Epithelial cell of esophagus (primary cell): ENCODE measurements around the gene R3HDM2.

ENCODE experiments used
- DNase-seq: peaks from one replicate; pipeline ENCODE4 v3.0.0; 2010; ENCODE audit warnings: low read depth
- H3K4me3 ChIP-seq: 2 replicates; pipeline ENCODE4 v1.5.1; 2011; ENCODE audit warnings: mild to moderate bottlenecking, low read length, control low read depth
- CTCF ChIP-seq: IDR thresholded peaks from 2 replicates; pipeline ENCODE4 v1.5.1; 2011; ENCODE audit warnings: low read depth, mild to moderate bottlenecking, low read length, control low read depth, inconsistent platforms; ENCODE audit not compliant: insufficient read depth; ENCODE audit errors: missing control alignments

Gene R3HDM2

GRCh38 chr12:57377103-57377840, 53.6 kb downstream of the R3HDM2 start:
- no peak overlapping the region for H3K4me3 ChIP-seq
- peak; percentile 54 for DNase-seq
- no peak for TF ChIP-seq CTCF

GRCh38 chr12:57372233-57372632, 58.6 kb downstream of the R3HDM2 start:
- no peak overlapping the region for H3K4me3 ChIP-seq
- no peak for DNase-seq
- no peak for TF ChIP-seq CTCF

GRCh38 chr12:57370696-57371095, 60.1 kb downstream of the R3HDM2 start:
- TF ChIP-seq CTCF, result no peak
- DNase-seq, result no peak
- H3K4me3 ChIP-seq, result no peak overlapping the region

GRCh38 chr12:57370072-57370471, 60.8 kb downstream of the R3HDM2 start:
- TF ChIP-seq CTCF, result no peak
- H3K4me3 ChIP-seq, result no peak overlapping the region
- no peak for DNase-seq

GRCh38 chr12:57369202-57369601, 61.6 kb downstream of the R3HDM2 start:
- no peak for DNase-seq
- no peak overlapping the region for H3K4me3 ChIP-seq
- no peak for TF ChIP-seq CTCF

- DNase-seq, result peak; percentile 8
- no peak overlapping the region for H3K4me3 ChIP-seq
- no peak for TF ChIP-seq CTCF
These were observed 62.3 kb downstream of the R3HDM2 start for GRCh38 chr12:57368349-57369095.
